Stimulated activated CD4-positive, alpha-beta T cell treated with anti-CD3 and anti-CD28 coated beads, Interleukin-1b, Interleukin-23, amount 100 ng/mL, for 4 hours (primary cell): ENCODE measurements around the gene CPEB3.
"Not testable (repeated sequence)": the region's sequence is repeated elsewhere in the genome, so short reads cannot be mapped to it uniquely, and the experiment has no call there.

ENCODE experiments used
- DNase-seq, 2 donors: peaks; one replicate each; pipeline ENCODE4 v3.0.0-alpha.2; 2020; ENCODE audit warnings: low read depth in 2 of 2

CPEB3 gene

GRCh38 chr10:92267343-92267742 is 23.5 kb downstream of the CPEB3 start:
- no peak for DNase-seq

GRCh38 chr10:92265687-92266258 is 25.1 kb downstream of the CPEB3 start:
- no peak for DNase-seq

DNA sequence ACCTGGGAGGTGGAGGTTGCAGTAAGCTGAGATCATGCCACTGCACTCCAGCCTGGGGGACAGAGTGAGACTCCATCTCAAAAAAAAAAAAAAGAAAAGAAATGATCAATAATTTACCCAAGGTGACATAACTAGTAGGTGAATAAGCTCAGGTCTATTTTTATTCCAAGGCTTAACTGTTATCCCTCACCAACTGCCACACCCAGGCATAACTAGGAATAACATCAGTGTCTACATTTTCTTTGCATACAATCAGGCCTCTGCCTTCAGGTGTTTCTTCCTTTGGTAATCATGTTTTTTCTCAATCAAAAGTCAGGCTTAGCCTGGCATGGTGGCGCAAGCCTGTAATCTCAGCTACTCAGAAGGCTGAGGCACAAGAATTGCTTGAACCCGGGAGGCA is 26.6 kb downstream of the CPEB3 start:
- DNase-seq, result no peak

DNA sequence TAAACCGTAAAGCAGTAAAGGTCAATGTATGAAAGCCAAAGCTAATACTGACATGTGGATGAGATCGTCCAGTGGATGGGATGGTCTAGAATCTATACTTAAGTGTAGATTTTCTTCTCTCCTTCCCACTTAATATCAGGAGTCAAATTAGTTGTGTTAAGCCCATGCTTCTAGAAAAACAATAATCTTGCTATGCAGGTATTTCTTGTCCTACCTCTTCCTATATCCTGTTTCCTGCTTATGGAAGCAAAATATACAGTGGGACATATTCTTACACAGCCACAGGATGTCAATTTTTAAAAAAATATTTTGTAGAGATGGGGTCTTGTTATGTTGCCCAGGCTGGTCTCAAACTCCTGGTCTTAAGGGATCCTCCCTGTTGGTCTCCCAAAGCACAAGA is 27.5 kb downstream of the CPEB3 start:
- no peak for DNase-seq

- DNase-seq, result no peak
Measured at GRCh38 chr10:92248566-92248965, 42.3 kb downstream of the CPEB3 start.

DNA sequence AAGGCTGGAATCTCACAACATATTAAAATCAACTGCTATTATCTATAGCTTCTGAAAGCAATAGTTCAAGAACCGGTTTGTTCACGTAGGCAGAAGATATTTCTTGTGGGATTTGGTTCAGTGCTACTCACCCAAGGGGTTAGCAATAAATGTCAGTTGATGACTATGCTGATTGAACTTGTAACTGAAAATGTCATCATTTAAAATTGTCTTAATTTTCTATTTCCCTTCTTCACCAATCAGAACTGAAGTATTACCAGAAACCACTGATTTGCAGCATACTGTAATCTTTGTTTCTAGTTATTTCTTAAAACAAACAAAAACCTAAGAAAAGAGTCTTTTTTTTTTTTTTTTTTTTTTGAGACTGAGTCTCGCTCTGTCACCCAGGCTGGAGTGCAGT is 46.1 kb downstream of the CPEB3 start:
- no peak for DNase-seq

DNA sequence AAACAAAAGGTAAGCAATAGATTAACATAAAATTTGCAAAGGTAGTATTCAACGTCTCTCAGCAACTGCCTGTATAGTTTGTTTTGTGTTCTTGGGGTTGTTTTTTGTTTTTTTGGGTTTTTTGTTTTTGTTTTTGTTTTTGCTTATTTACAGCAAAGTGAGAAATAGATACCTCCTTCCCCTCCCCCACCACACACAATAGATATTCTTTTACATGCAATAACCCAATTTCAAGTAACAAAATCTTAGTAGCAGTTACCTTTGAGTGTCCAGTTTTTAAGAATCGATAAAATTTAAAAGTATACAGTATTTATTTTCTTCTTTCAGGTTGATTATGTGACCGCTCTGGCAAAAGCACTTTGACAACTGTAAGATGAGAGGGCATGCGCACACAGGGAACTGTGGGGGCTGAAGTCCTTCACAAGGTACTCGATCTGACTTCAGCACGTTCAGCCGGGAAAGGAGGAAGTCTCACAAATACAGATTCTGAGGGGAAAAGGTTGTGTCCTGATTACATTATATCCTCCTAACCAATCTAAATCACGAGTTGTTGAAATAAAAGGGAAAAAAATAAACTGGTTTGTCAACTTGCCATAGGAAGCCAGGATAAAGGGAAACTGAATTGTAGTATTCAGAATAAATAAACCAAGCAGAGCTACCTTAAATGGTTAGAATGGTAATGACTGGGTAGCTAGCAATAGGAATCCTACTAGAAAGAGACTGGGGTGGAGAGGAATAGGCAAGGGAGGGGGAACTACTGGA is 47.8 kb downstream of the CPEB3 start:
- DNase-seq, result peak in 1 of 2 donors; percentile 4

DNA sequence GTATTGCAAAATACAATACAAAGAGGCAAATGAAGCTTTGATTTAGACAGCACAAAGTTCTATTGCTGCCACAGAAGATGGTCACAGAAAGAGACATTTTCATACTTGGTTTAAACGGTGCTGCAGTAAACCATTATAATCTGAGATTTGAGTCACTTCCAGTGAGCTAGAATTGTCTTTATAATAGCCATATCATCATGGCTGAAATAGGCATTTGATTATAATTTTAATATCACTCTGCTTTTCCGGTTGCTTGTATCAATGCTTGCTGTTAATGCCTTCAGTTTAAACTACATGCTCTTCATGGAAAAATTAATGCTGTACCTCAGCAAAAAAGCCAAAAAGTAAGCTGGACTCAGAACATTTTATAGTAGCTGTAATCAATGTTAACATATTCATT is 48.5 kb downstream of the CPEB3 start:
- DNase-seq, result no peak

DNA sequence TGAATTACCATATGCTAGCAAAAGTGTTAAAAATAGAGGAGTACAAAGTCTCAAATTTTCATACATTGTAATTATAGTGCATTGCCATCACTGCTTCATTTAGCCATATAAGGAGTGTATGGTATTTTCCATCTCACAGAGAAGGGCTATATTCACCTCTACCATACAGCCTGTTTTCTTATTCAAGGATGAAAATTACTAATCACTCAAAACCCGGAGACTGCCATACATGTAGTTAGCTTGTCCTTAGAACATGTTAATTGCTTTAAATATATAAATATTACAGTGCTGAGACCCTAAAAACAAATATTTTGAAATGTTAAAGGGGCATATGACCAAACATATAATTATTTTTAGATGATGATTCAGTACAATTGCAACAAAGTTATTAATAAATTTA is 49.4 kb downstream of the CPEB3 start:
- no peak for DNase-seq

GRCh38 chr10:92241158-92241500 is 49.7 kb downstream of the CPEB3 start:
- DNase-seq, result no peak

DNA sequence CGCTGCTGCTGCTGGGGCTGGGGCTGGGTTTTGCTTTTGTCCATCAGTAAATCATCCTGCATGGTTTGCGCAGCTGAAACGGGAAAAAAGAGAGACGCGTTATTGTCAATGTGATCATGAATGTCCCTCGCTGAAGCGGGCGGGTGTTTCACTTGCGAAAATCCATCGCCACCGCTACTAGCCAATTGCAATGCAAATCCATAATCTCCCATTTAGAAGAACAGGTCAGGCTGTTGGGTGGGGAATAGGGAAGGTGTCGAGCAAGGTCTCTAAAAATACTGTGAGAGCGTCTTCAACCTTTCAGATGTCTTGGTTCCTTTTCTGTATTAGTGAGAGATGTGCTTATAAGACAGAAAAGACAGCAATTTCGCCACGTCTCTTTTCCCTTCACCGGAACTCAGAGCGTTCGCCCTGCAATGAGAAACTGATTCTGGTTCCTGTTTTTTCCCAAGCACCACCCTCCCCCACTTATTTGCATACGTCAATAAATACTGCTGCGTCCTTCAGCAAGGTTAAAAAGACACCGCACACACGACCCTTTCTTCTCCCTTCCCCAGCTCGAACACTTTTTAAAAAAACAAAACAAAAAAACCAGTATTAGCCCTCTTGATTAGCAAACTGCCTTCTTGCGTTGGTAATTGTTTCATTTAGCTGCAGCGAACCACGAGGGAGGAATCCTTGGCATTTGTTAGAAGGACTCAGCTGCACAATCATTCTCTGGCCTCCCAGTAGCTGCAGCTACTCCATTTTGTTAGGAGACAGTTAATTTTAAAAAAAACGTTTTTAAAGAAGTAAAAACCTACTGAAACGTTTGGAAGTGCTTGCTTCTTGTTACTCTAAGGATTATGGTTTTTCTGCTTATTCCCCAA is 50.4 kb downstream of the CPEB3 start:
- no peak for DNase-seq

DNA sequence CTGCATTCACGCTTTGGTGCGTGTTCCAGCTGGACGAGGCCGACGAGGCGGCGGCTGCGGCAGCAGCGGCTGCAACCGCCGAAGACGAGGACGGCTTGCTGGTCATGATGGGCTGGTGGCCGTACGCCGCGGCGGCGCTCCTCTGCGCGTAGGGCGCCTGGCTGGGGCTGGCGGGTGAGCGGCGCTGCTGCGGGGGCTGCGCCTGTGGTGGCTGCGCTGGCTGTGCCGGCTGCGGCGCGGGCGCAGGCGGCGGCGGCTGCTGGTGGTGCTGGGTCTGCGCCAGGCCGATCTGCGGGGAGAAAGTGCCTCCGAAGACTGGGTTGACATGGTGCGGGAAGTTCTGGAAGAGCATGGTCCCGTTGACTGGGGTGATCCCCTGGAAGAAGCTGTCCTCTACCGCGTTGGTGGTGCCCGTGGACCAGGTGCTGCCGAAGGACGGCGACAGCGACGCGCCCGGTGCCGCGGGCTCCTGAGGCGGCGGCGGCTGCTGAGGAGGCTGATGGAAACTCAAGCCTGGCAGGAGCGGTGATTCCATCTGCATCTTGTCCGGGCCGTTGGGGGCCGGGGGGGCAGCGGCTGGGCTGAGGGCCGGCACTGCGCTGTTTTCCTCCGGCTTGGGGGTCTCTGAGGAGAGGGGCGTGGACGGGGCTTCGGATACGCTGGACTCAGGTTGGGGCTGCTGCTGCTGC is 51.1 kb downstream of the CPEB3 start:
- DNase-seq, result peak; percentile 23 to 33

GRCh38 chr10:92239151-92239599 is 51.7 kb downstream of the CPEB3 start:
- DNase-seq, result no peak

GRCh38 chr10:92238586-92239098 is 52.2 kb downstream of the CPEB3 start:
- no peak for DNase-seq

DNA sequence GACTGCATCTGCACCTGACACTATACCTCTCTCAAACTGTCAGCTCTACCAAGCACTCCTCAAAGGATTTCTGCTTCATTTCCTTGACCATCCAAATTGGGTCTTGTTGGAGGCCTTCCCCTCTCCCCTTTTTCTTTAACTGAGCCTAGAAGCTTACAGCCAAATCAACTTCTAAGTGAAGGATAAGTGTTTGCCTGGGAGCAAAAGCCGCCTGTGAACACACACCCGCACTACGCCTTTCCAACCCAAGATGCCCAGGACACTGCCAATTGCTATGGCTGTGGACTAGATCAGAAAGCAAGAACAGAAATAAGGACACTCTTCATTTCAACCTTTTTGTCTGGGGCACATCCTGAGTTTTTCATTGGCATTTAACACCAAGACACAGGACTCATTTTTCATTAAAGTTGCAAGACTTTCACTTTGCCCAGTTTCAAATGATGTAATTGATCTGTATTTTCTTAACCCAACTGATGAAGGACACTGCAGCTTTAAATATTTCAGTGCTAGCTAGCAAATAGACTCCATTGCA is 52.8 kb downstream of the CPEB3 start:
- DNase-seq, result no peak

GRCh38 chr10:92231196-92231595 is 59.7 kb downstream of the CPEB3 start:
- no peak for DNase-seq

DNA sequence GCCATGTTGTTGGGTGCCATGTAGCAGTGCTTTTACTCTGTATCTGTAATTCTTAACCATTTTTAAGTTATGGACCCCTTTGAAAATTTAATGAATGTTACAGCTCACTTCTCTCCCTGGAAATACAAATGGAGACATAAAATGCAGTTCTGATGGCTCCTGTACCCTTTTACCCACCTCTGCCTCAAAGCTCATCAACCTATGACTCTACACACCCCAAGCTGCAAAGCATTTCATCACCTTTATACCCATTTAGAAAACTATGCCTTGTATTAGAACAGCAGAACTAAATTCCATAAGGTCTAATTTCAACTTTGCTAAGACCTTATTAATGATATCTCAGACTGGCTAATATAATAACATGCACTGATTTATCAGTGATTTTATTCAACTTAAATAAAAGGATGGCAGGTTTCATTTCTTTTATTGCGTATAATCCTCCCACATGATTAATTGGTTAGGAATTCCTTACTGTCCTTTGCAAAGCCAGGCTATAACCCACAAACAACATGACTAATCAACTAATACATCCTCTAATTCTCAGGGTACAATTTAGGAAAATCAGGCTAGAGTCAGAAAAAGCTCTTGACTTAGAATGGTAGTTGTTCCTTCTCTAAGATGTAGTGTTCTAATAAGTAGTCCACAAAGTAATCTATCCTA is 68.1 kb downstream of the CPEB3 start:
- no peak for DNase-seq

- DNase-seq, result no peak
Measured at GRCh38 chr10:92219559-92219958, 71.3 kb downstream of the CPEB3 start.

DNA sequence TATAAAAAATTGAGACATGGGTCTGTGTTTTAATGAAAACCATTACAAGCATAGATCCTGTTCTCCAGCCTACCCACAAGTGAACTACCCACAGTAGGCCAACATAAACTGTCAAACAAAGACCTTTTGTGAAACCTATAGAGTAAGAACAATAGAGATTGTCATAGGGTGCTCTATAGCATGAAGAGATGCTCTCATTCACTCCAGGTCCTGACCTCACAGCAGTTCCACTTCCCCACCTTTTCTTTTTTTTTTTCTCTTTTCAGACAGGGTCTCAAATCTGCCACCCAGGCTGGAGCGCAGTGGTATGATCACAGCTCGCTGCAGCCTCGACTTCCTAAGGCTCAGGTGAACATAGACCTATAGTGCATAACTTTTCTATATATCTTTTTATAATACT is 72.3 kb downstream of the CPEB3 start:
- no peak for DNase-seq

DNA sequence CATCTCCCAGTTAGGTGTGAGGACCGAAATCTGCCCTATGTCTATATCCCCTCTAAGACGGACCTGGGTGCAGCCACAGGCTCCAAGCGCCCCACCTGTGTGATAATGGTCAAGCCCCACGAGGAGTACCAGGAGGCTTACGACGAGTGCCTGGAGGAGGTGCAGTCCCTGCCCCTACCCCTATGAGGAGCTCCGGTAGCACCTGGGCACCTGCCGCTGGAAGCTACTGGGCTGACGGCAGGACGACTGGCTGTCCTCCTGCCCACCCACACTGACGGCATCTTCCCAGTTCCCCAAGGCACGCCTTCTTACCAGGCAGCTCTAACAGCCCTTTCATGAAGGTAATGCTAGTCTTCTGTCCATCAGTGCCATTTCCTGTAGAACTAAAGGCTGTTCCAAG is 74.3 kb downstream of the CPEB3 start:
- not testable (repeated sequence) for DNase-seq

- DNase-seq, result not testable (repeated sequence)
Measured at GRCh38 chr10:92215222-92215621, 75.7 kb downstream of the CPEB3 start.
